HL-60 (cell line): ENCODE results near the gene GPC1.

Experiments used
- DNase-seq, 2 experiments: peaks; one replicate each; pipeline ENCODE4 v3.0.0-alpha.2; 2010 to 2020; ENCODE audit warnings: low read depth in 1 of 2, low spot score in 1 of 2
- H3K27ac ChIP-seq: fragments of 250-450 bp; sonication (Bioruptor Pico); replicated peaks from 2 replicates; pipeline ENCODE4 v1.5.1; 2020; ENCODE audit warnings: mild to moderate bottlenecking, moderate library complexity
- H3K27me3 ChIP-seq: fragments of 250-450 bp; sonication (Bioruptor Pico); 2 replicates; pipeline ENCODE4 v1.5.1; 2021; ENCODE audit warnings: mild to moderate bottlenecking, moderate library complexity; ENCODE audit not compliant: insufficient read depth, poor library complexity, severe bottlenecking
- H3K4me3 ChIP-seq: replicated peaks from 2 replicates; pipeline ENCODE4 v1.5.1; 2011; ENCODE audit warnings: mild to moderate bottlenecking, control low read depth, low read length; ENCODE audit not compliant: insufficient read depth
- GABPA ChIP-seq: IDR thresholded peaks from 2 replicates; pipeline ENCODE4 v1.6.1; 2012; ENCODE audit warnings: low read depth
- POLR2AphosphoS5 ChIP-seq: IDR thresholded peaks from 2 replicates; pipeline ENCODE4 v1.6.1; 2012; ENCODE audit warnings: low read depth
- SPI1 ChIP-seq: IDR thresholded peaks from 2 replicates; pipeline ENCODE4 v1.6.1; 2012; ENCODE audit warnings: low read depth, mild to moderate bottlenecking, borderline replicate concordance
- TF ChIP-seq, protein P1 (sequence below): IDR thresholded peaks from one replicate; pipeline ENCODE4 v1.5.1; 2011; ENCODE audit warnings: low read length, control low read depth, inconsistent platforms; ENCODE audit not compliant: insufficient read depth
- TF ChIP-seq, protein P2 (sequence below): IDR thresholded peaks from 2 replicates; pipeline ENCODE4 v1.6.1; 2012; ENCODE audit warnings: low read depth; ENCODE audit not compliant: insufficient replicate concordance

The GPC1 gene

DNA sequence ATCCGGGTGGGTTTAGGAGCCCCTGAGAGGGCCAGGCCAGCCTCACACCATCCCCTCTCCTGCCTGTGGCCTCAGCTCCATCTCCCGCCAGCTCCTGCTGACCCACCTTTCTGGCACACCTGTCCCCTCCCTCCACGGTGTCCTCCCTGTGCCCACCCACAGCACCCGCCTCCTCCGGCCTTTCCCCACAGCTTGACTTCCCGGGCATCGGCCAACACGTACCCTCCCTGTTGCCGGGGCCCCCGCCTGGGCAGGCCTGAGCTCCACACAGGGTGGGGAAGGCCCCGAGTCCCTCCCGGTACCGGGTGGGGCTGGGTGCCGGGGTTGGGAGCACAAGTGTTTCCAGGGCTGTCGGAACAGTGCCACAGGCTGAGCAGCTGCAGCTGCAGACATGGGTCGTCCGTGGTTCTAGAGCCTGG, 6.5 kb downstream of the GPC1 start:
- H3K4me3 ChIP-seq: no peak overlapping the region
- no peak for TF ChIP-seq SPI1
- TF ChIP-seq, protein P1, sequence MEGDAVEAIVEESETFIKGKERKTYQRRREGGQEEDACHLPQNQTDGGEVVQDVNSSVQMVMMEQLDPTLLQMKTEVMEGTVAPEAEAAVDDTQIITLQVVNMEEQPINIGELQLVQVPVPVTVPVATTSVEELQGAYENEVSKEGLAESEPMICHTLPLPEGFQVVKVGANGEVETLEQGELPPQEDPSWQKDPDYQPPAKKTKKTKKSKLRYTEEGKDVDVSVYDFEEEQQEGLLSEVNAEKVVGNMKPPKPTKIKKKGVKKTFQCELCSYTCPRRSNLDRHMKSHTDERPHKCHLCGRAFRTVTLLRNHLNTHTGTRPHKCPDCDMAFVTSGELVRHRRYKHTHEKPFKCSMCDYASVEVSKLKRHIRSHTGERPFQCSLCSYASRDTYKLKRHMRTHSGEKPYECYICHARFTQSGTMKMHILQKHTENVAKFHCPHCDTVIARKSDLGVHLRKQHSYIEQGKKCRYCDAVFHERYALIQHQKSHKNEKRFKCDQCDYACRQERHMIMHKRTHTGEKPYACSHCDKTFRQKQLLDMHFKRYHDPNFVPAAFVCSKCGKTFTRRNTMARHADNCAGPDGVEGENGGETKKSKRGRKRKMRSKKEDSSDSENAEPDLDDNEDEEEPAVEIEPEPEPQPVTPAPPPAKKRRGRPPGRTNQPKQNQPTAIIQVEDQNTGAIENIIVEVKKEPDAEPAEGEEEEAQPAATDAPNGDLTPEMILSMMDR: no peak
- no peak for TF ChIP-seq POLR2AphosphoS5
- TF ChIP-seq, protein P2, sequence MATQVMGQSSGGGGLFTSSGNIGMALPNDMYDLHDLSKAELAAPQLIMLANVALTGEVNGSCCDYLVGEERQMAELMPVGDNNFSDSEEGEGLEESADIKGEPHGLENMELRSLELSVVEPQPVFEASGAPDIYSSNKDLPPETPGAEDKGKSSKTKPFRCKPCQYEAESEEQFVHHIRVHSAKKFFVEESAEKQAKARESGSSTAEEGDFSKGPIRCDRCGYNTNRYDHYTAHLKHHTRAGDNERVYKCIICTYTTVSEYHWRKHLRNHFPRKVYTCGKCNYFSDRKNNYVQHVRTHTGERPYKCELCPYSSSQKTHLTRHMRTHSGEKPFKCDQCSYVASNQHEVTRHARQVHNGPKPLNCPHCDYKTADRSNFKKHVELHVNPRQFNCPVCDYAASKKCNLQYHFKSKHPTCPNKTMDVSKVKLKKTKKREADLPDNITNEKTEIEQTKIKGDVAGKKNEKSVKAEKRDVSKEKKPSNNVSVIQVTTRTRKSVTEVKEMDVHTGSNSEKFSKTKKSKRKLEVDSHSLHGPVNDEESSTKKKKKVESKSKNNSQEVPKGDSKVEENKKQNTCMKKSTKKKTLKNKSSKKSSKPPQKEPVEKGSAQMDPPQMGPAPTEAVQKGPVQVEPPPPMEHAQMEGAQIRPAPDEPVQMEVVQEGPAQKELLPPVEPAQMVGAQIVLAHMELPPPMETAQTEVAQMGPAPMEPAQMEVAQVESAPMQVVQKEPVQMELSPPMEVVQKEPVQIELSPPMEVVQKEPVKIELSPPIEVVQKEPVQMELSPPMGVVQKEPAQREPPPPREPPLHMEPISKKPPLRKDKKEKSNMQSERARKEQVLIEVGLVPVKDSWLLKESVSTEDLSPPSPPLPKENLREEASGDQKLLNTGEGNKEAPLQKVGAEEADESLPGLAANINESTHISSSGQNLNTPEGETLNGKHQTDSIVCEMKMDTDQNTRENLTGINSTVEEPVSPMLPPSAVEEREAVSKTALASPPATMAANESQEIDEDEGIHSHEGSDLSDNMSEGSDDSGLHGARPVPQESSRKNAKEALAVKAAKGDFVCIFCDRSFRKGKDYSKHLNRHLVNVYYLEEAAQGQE: no peak
- no peak for TF ChIP-seq GABPA
- H3K27me3 ChIP-seq: peaks cover 12% of the 10 kb centered on the region

GRCh38 chr2:240442891-240443715, 7.6 kb downstream of the GPC1 start:
- Histone ChIP-seq H3K27me3 (peaks cover under 1% of the 10 kb centered on the region), H3K27ac (no peak overlapping the region)
- TF ChIP-seq POLR2AphosphoS5 (no peak), SPI1 (no peak), GABPA (no peak)
- TF ChIP-seq, protein P2: no peak
- TF ChIP-seq, protein P1: no peak

More for the DNA sequence above, 6.5 kb downstream of the GPC1 start:
- no peak overlapping the region for H3K27ac ChIP-seq
- no peak for DNase-seq

GRCh38 chr2:240443891-240444301, 8.4 kb downstream of the GPC1 start:
- no peak overlapping the region for H3K27ac ChIP-seq
- no peak for DNase-seq
- TF ChIP-seq POLR2AphosphoS5: no peak
- TF ChIP-seq, protein P2: no peak
- no peak for TF ChIP-seq SPI1
- TF ChIP-seq GABPA: no peak
- TF ChIP-seq, protein P1: no peak

More at GRCh38 chr2:240442891-240443715, 7.6 kb downstream of the GPC1 start:
- no peak for DNase-seq
- H3K4me3 ChIP-seq: no peak overlapping the region

More at GRCh38 chr2:240443891-240444301, 8.4 kb downstream of the GPC1 start:
- Histone ChIP-seq H3K27me3 (peaks cover under 1% of the 10 kb centered on the region), H3K4me3 (no peak overlapping the region)
